Aorta (tissue), 5 donors: ENCODE results near the gene COL25A1. TPM values are rescaled to one million over a fixed set of nuclear protein-coding genes. Genes with fewer than 3 reads are reported as not detected.
"Not testable (repeated sequence)": the region's sequence is repeated elsewhere in the genome, so short reads cannot be mapped to it uniquely, and the experiment has no call there.

ENCODE experiments used
- ATAC-seq: fragments of 200-7000 bp; cut with Tn5 transposase; one replicate; pipeline ENCODE4 v1.9.1; 2022; ENCODE audit warnings: moderate library complexity; ENCODE audit not compliant: low FRiP score
- DNase-seq, 2 donors: peaks; one replicate each; pipeline ENCODE4 v3.0.0-alpha.2; 2020
- H3K27ac ChIP-seq, 2 donors: one replicate each; pipeline ENCODE4 v1.5.1; 2013; ENCODE audit warnings: low read length in 2 of 2, mild to moderate bottlenecking in 2 of 2, moderate library complexity in 2 of 2, control low read depth in 1 of 2, inconsistent platforms in 1 of 2, low read depth in 1 of 2
- H3K27me3 ChIP-seq, 2 donors: one replicate each; pipeline ENCODE4 v1.6.1; 2013; ENCODE audit warnings: control low read depth in 1 of 2, low read length in 1 of 2, mild to moderate bottlenecking in 1 of 2, moderate library complexity in 1 of 2; ENCODE audit not compliant: insufficient read depth in 2 of 2, control insufficient read depth in 1 of 2
- H3K36me3 ChIP-seq, 2 donors: one replicate each; pipeline ENCODE4 v1.6.1; 2013; ENCODE audit warnings: control low read depth in 1 of 2, low read length in 1 of 2, mild to moderate bottlenecking in 1 of 2; ENCODE audit not compliant: insufficient read depth in 2 of 2, control insufficient read depth in 1 of 2
- H3K4me1 ChIP-seq, 2 donors: one replicate each; pipeline ENCODE4 v1.6.1; 2013; ENCODE audit warnings: low read length in 2 of 2, control low read depth in 1 of 2, mild to moderate bottlenecking in 1 of 2, moderate library complexity in 1 of 2; ENCODE audit not compliant: insufficient read depth in 2 of 2, control insufficient read depth in 1 of 2
- H3K4me3 ChIP-seq, 2 donors: one replicate each; pipeline ENCODE4 v1.5.1; 2013; ENCODE audit warnings: low read length in 2 of 2, control low read depth in 1 of 2, mild to moderate bottlenecking in 1 of 2
- H3K9me3 ChIP-seq: one replicate; pipeline ENCODE4 v1.6.1; 2013; ENCODE audit warnings: mild to moderate bottlenecking, low read length; ENCODE audit not compliant: control insufficient read depth
- WGBS, 2 donors: extraction: QIAGEN DNeasy Blood & Tissue Kit; methylation state at CpG; one replicate each; pipeline ENCODE4 v1.1.7; 2013; 5-methylcytosine and 5-hydroxymethylcytosine counted together
- intact Hi-C, 2 donors: fragments of 100-400 bp; cut with DNase I; formaldehyde crosslinking; loops; one replicate each; pipeline versions ENCODE4 v1.14.2 to v1.15.0; 2022
- polyA plus RNA-seq, 2 donors: library from polyadenylated mRNA; stranded (reverse); fragments of 200-250 nt; gene quantifications; one replicate each; pipeline ENCODE4 v1.2.3, GENCODE V29; 2013
- total RNA-seq, 2 donors: library from RNA; stranded (reverse); fragmentation: NEBNext Ultra II Directional; extraction: Animal tissue kit (Norgen Biotek cat#: 25700); gene quantifications; one replicate each; pipeline ENCODE4 v1.2.1, GENCODE V29; 2021
- donor health status: healthy with polysubstance abuse.
- donor health status: Bipolar disorder and iron deficiency.
- donor health status: DM: no; HTN: no; CAD: no.
- donor health status: DM: no; HTN: no; CAD: no.
- donor health status: DM: yes; HTN: yes; CAD: no.

Gene COL25A1
- total and polyA plus RNA-seq, 4 donors = 0.08 to 8.1 (median 1.3) TPM

GRCh38 chr4:108991551-108992328 lies 310.7 kb downstream of the COL25A1 start:
- intact Hi-C loops = no loop called here
- DNase-seq = no peak
- no peaks in the 10 kb centered on the region for H3K36me3 ChIP-seq
- no peaks in the 10 kb centered on the region for H3K4me1 ChIP-seq
- WGBS, 2 donors = 73 to 79% methylated on average over 5 of the region's 5 CpGs
- H3K4me3 ChIP-seq = no peak overlapping the region
- no peak for ATAC-seq
- H3K9me3 ChIP-seq = no peaks in the 10 kb centered on the region
- no peak overlapping the region for H3K27ac ChIP-seq
- H3K27me3 ChIP-seq = no peaks in the 10 kb centered on the region

DNA sequence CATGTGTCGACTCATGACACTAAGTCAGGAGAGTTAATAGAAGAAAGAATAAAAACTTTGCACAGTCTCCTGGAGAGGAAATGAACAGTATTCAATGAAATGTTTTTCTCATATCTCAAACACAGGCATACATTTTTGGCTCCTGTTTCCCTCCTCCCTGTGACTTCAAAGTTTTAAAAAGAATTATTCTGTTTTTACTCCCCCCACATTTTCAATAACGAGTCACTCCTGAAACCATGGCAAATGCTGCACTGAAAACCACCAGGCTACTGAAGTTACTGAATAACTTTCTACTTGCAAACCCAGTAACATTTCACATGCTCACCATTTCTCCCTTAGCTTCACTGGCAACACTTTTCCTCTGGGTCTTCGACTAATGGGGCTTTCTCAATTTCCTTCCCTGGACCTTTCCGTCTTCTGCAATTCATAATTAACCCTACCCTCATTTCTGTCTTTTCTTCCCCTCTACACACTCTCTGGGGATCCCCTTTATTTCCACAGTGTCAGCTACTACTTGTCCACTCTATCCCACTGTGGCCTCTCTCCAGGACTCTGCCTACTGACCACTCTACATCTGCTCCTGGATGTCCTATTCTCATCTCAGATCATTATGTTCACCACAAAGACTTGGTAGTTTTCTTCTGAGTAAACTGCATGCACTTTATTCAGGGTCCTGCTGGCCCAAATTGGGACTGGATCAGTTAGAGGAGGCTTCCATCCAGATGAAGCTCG lies 313.8 kb downstream of the COL25A1 start:
- 66 to 68% methylated on average over 5 of the region's 5 CpGs for WGBS, 2 donors
- H3K4me3 ChIP-seq = no peak overlapping the region
- ATAC-seq = no peak
- no peak overlapping the region for H3K27ac ChIP-seq
- H3K9me3 ChIP-seq = no peaks in the 10 kb centered on the region
- intact Hi-C loops = no loop called here
- no peak for DNase-seq
- no peaks in the 10 kb centered on the region for H3K36me3 ChIP-seq
- no peaks in the 10 kb centered on the region for H3K4me1 ChIP-seq
- H3K27me3 ChIP-seq = no peaks in the 10 kb centered on the region

- H3K9me3 ChIP-seq, DNase-seq, ATAC-seq, intact Hi-C loops, H3K36me3 ChIP-seq, H3K4me3 ChIP-seq, H3K27ac ChIP-seq, H3K27me3 ChIP-seq, H3K4me1 ChIP-seq: not testable (repeated sequence)
- WGBS, 2 donors = 97 to 98% methylated on average over 25 to 30 of the region's 30 CpGs
These were observed 318.0 kb downstream of the COL25A1 start for GRCh38 chr4:108984495-108984894.

DNA sequence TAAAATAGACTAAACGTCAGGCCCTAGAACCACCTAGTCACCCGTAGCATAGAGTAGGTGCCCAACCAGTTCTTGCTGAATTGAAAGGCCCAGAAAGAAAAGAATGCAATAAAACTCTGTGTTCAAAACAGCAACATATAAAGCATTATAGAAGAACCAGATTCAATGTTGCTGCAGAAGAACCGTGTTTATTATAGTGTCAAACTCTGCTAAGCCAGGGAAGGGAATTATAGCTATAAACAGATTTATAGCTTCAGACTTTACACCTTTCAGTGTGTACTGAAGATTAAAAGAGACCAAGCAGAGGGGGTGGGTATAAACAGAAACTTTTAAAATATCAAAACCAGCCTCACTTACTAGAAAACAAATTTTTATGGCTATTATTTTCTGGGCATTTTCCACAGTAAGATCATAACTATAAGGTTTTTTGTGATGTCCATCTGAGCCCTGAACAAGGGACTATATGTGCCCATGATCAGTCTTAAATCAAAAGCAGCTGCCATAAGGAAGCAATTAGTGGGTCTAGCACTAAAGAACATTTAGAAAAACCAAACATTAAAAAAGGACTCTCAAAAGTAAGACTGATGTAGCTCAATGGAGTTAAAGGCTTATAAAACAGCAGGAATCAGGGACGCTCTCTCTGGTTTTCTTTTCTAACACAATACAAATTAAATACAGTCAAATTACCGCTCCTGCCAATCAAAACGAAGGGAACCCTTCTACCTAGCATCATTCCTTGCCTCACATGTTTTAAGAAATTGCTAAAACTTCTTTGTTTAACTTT lies 319.9 kb downstream of the COL25A1 start:
- Histone ChIP-seq H3K27me3 (no peaks in the 10 kb centered on the region), H3K27ac (no peak overlapping the region), H3K4me1 (no peaks in the 10 kb centered on the region), H3K4me3 (no peak overlapping the region), H3K9me3 (no peaks in the 10 kb centered on the region), H3K36me3 (no peaks in the 10 kb centered on the region)
- no peak for ATAC-seq
- 66 to 74% methylated on average over 6 of the region's 6 CpGs for WGBS, 2 donors
- DNase-seq = no peak
- intact Hi-C loops = no loop called here

DNA sequence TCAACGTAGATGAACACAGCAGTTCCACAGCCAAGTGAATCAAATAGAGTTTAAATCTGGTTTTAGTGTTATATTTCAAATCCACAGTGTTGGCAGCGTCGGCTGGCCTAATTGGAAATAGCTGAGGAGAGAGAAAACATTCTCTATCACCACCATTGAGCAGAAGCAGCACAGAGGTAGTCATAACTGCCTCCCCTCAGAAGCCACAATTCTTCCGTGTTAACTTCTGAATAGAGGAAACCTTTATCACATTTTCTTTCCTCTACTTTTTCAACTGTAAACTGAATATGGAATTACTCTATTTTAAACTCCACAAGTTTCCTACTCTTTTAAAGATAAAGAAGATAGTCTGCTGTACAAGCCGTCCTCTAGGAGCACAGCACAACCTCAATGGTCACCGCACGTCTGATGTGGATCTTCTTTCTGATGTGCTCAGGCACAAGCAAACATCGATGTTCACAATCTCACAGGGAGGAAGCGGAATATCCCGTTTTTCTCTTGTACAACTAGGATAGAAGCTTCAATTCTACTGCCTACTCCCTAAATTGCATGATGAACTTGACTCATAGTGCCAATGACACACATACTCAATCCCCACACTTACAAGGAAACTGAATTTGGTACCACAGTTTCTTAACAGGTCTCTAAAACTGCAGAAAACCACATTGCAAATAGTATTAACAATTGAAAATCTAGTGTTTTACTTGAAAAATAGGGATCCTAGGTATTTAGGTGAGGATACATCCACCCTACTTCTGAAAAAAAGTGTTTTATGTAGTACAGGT lies 321.8 kb downstream of the COL25A1 start:
- Histone ChIP-seq H3K36me3 (no peaks in the 10 kb centered on the region), H3K9me3 (no peaks in the 10 kb centered on the region), H3K27me3 (no peaks in the 10 kb centered on the region), H3K4me1 (no peaks in the 10 kb centered on the region), H3K27ac (no peak overlapping the region), H3K4me3 (no peak overlapping the region)
- 83 to 84% methylated on average over 10 of the region's 10 CpGs for whole genome bisulfite sequencing, 2 donors
- ATAC-seq = no peak
- no peak for DNase-seq
- intact Hi-C loops = no loop called here

GRCh38 chr4:108979759-108980158 lies 322.7 kb downstream of the COL25A1 start:
- H3K27ac ChIP-seq = no peak overlapping the region
- ATAC-seq (no peak), DNase-seq (no peak)
- intact Hi-C loops = no loop called here
- H3K36me3 ChIP-seq = no peaks in the 10 kb centered on the region
- WGBS, 2 donors = 85 to 88% methylated on average over 6 of the region's 6 CpGs
- H3K4me3 ChIP-seq = no peak overlapping the region
- no peaks in the 10 kb centered on the region for H3K4me1 ChIP-seq
- H3K9me3 ChIP-seq = no peaks in the 10 kb centered on the region
- no peaks in the 10 kb centered on the region for H3K27me3 ChIP-seq

- Histone ChIP-seq H3K27ac (no peak overlapping the region), H3K27me3 (no peaks in the 10 kb centered on the region), H3K4me1 (no peaks in the 10 kb centered on the region), H3K36me3 (no peaks in the 10 kb centered on the region), H3K4me3 (no peak overlapping the region), H3K9me3 (no peaks in the 10 kb centered on the region)
- no peak for DNase-seq
- intact Hi-C loops = no loop called here
- no peak for ATAC-seq
- 91% methylated on average over 9 of the region's 9 CpGs for WGBS, 2 donors
These were observed 324.4 kb downstream of the COL25A1 start for GRCh38 chr4:108978066-108978465.

GRCh38 chr4:108972613-108973283 lies 329.7 kb downstream of the COL25A1 start:
- ATAC-seq (no peak), DNase-seq (no peak)
- Histone ChIP-seq H3K4me1 (no peaks in the 10 kb centered on the region), H3K27me3 (no peaks in the 10 kb centered on the region), H3K4me3 (no peak overlapping the region), H3K9me3 (peaks cover 2% of the 10 kb centered on the region), H3K36me3 (no peaks in the 10 kb centered on the region), H3K27ac (no peak overlapping the region)
- intact Hi-C loops = no loop called here
- WGBS, 2 donors = 63 to 64% methylated on average over 5 of the region's 5 CpGs
